ENCODE measurements around the gene CCDC201.

GRCh38 chr7:45878457-45879144 is 5.7 kb upstream of the CCDC201 start:
- no peak for TF ChIP-seq CTCF (IDR thresholded peaks at IDR 0.05; ENCODE audit: insufficient read depth, low read length)
- TF ChIP-seq POLR2AphosphoS5 (IDR thresholded peaks at IDR 0.05; ENCODE audit: low read depth), result no peak
- no peak for TF ChIP-seq REST (IDR thresholded peaks at IDR 0.05; ENCODE audit: insufficient replicate concordance, low read depth)
- no peak for TF ChIP-seq SPI1 (IDR thresholded peaks at IDR 0.05; ENCODE audit: borderline replicate concordance, low read depth)
